ENCODE measurements around the gene DCAF4. TPM values are rescaled to one million over a fixed set of nuclear protein-coding genes. Genes with fewer than 3 reads are reported as not detected.

The DCAF4 gene
- total RNA-seq, 1 experiment from 2014 or later = 19.6 TPM

- no peak for TF ChIP-seq ZSCAN18 (CRISPR knock-in tag; IDR thresholded peaks at IDR 0.05)
- TF ChIP-seq, protein P1, sequence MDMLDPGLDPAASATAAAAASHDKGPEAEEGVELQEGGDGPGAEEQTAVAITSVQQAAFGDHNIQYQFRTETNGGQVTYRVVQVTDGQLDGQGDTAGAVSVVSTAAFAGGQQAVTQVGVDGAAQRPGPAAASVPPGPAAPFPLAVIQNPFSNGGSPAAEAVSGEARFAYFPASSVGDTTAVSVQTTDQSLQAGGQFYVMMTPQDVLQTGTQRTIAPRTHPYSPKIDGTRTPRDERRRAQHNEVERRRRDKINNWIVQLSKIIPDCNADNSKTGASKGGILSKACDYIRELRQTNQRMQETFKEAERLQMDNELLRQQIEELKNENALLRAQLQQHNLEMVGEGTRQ (CRISPR knock-in tag; IDR thresholded peaks at IDR 0.05) = no peak
These were observed 19.9 kb upstream of the DCAF4 start (continued) for GRCh38 chr14:72906316-72906715.

DNA sequence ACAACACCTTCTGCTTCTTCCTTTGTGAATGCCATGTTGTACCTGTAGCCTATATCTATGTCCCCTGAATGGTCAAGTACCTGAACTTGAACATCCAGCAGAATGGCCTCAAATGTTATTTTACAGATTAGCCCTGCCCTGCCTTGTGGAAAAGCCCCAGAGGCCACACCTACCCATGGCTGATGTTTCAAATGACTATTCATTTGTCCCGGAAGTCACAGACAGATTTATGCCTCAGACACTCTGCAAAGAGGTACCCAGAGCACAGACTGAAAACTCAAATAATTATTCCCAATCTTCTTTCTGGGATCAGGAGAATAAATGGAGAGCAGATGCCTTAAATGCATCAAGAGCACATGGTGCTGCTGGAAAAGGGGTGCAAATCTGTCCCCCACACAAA lies 19.4 kb upstream of the DCAF4 start:
- POLR2A ChIA-PET = no interaction called here
- CTCF ChIA-PET = no interaction called here
- H3K27me3 Mint-ChIP-seq (ENCODE audit: low read depth) = no peaks in the 10 kb centered on the region
- DNase-seq (ENCODE audit: low spot score) = no peak
- H3K27ac Mint-ChIP-seq = no peak overlapping the region
- H3K9me3 Mint-ChIP-seq = no peaks in the 10 kb centered on the region
- no peak overlapping the region for H3K4me3 Mint-ChIP-seq
- no peaks in the 10 kb centered on the region for H3K36me3 Mint-ChIP-seq
- no peak for ATAC-seq
- TF ChIP-seq CTCF (IDR thresholded peaks at IDR 0.05) (no peak), TCF7 (CRISPR knock-in tag; IDR thresholded peaks at IDR 0.05; ENCODE audit: low read depth) (no peak), JAZF1 (CRISPR knock-in tag; IDR thresholded peaks at IDR 0.05) (no peak), ZNF138 (CRISPR knock-in tag; conservative IDR thresholded peaks at IDR 0.05) (no peak), NR2C2 (CRISPR knock-in tag; IDR thresholded peaks at IDR 0.05) (no peak), TEAD1 (CRISPR knock-in tag; IDR thresholded peaks at IDR 0.05) (no peak), ATF1 (CRISPR knock-in tag; IDR thresholded peaks at IDR 0.05) (no peak), CBFB (CRISPR knock-in tag; IDR thresholded peaks at IDR 0.05; ENCODE audit: low read depth) (no peak), HMGXB4 (CRISPR knock-in tag; IDR thresholded peaks at IDR 0.05) (no peak), ZNF317 (CRISPR knock-in tag; IDR thresholded peaks at IDR 0.05; ENCODE audit: borderline replicate concordance, low read depth) (no peak), CREM (CRISPR knock-in tag; IDR thresholded peaks at IDR 0.05) (no peak), ZSCAN18 (CRISPR knock-in tag; IDR thresholded peaks at IDR 0.05) (no peak), EMX1 (CRISPR knock-in tag; IDR thresholded peaks at IDR 0.05) (no peak)
- TF ChIP-seq, protein P1 (CRISPR knock-in tag; IDR thresholded peaks at IDR 0.05) = no peak
- TF ChIP-seq, protein P2, sequence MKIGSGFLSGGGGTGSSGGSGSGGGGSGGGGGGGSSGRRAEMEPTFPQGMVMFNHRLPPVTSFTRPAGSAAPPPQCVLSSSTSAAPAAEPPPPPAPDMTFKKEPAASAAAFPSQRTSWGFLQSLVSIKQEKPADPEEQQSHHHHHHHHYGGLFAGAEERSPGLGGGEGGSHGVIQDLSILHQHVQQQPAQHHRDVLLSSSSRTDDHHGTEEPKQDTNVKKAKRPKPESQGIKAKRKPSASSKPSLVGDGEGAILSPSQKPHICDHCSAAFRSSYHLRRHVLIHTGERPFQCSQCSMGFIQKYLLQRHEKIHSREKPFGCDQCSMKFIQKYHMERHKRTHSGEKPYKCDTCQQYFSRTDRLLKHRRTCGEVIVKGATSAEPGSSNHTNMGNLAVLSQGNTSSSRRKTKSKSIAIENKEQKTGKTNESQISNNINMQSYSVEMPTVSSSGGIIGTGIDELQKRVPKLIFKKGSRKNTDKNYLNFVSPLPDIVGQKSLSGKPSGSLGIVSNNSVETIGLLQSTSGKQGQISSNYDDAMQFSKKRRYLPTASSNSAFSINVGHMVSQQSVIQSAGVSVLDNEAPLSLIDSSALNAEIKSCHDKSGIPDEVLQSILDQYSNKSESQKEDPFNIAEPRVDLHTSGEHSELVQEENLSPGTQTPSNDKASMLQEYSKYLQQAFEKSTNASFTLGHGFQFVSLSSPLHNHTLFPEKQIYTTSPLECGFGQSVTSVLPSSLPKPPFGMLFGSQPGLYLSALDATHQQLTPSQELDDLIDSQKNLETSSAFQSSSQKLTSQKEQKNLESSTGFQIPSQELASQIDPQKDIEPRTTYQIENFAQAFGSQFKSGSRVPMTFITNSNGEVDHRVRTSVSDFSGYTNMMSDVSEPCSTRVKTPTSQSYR (CRISPR knock-in tag; IDR thresholded peaks at IDR 0.05) = no peak
- TF ChIP-seq, protein P3, sequence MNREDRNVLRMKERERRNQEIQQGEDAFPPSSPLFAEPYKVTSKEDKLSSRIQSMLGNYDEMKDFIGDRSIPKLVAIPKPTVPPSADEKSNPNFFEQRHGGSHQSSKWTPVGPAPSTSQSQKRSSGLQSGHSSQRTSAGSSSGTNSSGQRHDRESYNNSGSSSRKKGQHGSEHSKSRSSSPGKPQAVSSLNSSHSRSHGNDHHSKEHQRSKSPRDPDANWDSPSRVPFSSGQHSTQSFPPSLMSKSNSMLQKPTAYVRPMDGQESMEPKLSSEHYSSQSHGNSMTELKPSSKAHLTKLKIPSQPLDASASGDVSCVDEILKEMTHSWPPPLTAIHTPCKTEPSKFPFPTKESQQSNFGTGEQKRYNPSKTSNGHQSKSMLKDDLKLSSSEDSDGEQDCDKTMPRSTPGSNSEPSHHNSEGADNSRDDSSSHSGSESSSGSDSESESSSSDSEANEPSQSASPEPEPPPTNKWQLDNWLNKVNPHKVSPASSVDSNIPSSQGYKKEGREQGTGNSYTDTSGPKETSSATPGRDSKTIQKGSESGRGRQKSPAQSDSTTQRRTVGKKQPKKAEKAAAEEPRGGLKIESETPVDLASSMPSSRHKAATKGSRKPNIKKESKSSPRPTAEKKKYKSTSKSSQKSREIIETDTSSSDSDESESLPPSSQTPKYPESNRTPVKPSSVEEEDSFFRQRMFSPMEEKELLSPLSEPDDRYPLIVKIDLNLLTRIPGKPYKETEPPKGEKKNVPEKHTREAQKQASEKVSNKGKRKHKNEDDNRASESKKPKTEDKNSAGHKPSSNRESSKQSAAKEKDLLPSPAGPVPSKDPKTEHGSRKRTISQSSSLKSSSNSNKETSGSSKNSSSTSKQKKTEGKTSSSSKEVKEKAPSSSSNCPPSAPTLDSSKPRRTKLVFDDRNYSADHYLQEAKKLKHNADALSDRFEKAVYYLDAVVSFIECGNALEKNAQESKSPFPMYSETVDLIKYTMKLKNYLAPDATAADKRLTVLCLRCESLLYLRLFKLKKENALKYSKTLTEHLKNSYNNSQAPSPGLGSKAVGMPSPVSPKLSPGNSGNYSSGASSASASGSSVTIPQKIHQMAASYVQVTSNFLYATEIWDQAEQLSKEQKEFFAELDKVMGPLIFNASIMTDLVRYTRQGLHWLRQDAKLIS (CRISPR knock-in tag; IDR thresholded peaks at IDR 0.05; ENCODE audit: borderline replicate concordance) = no peak
- H3K4me1 Mint-ChIP-seq = peaks cover 25% of the 10 kb centered on the region

Data from WTC11 (cell line).